Activated T-cell treated with anti-CD3 and anti-CD28 coated beads for 4 hours (primary cell): ENCODE data around the gene RGPD6.
"Not testable (repeated sequence)": the region's sequence is repeated elsewhere in the genome, so short reads cannot be mapped to it uniquely, and the experiment has no call there.

ENCODE experiments used
- DNase-seq: peaks from one replicate; pipeline ENCODE4 v3.0.0-alpha.2; 2020

Gene RGPD6

GRCh38 chr2:110576763-110577416 is at the start of gene RGPD6:
Gene RGPD6 (minus strand): TSS chr2:110577222. CDS start chr2:110577024, 198 bp downstream.
- not testable (repeated sequence) for DNase-seq

GRCh38 chr2:110619326-110619939 is 42.4 kb upstream of the RGPD6 start:
- DNase-seq: not testable (repeated sequence)

GRCh38 chr2:110613927-110614326 is 36.9 kb upstream of the RGPD6 start:
- DNase-seq: not testable (repeated sequence)

GRCh38 chr2:110610613-110611250 is 33.7 kb upstream of the RGPD6 start:
- peak; percentile 23 for DNase-seq

GRCh38 chr2:110609843-110610612 is 33.0 kb upstream of the RGPD6 start:
- not testable (repeated sequence) for DNase-seq

- not testable (repeated sequence) for DNase-seq
Measured at GRCh38 chr2:110608788-110609502, 31.9 kb upstream of the RGPD6 start.

GRCh38 chr2:110605057-110605456 is 28.0 kb upstream of the RGPD6 start:
- not testable (repeated sequence) for DNase-seq

- not testable (repeated sequence) for DNase-seq
Measured at GRCh38 chr2:110603917-110604591, 27.0 kb upstream of the RGPD6 start.

GRCh38 chr2:110602139-110602538 is 25.1 kb upstream of the RGPD6 start:
- DNase-seq: not testable (repeated sequence)

- DNase-seq: not testable (repeated sequence)
Measured at GRCh38 chr2:110591973-110592372, 15.0 kb upstream of the RGPD6 start.

- DNase-seq: not testable (repeated sequence)
Measured at GRCh38 chr2:110589677-110590330, 12.8 kb upstream of the RGPD6 start.

GRCh38 chr2:110588520-110588919 is 11.5 kb upstream of the RGPD6 start:
- DNase-seq: not testable (repeated sequence)

- DNase-seq: not testable (repeated sequence)
Measured at GRCh38 chr2:110579216-110579965, 2.4 kb upstream of the RGPD6 start.

- not testable (repeated sequence) for DNase-seq
Measured at GRCh38 chr2:110578429-110578828, 1.4 kb upstream of the RGPD6 start.

- DNase-seq: not testable (repeated sequence)
Measured at GRCh38 chr2:110499755-110500377, 77.2 kb downstream of the RGPD6 start.

- DNase-seq: not testable (repeated sequence)
Measured at GRCh38 chr2:110496027-110496426, 81.0 kb downstream of the RGPD6 start.

GRCh38 chr2:110494488-110494887 is 82.5 kb downstream of the RGPD6 start:
- not testable (repeated sequence) for DNase-seq

- not testable (repeated sequence) for DNase-seq
Measured at GRCh38 chr2:110488991-110489390, 88.0 kb downstream of the RGPD6 start.

- DNase-seq: not testable (repeated sequence)
Measured at GRCh38 chr2:110482697-110483096, 94.3 kb downstream of the RGPD6 start.

GRCh38 chr2:110481200-110481599 is 95.8 kb downstream of the RGPD6 start:
- DNase-seq: not testable (repeated sequence)
